Neural cell (in vitro differentiated cells): ENCODE results near the gene NKD1. TPM values are rescaled to one million over a fixed set of nuclear protein-coding genes. Genes with fewer than 3 reads are reported as not detected.

Experiments used
- H2AFZ ChIP-seq: fragments of 200-600, 300-800 bp; sonication (generic), shearing (Covaris generic); 2 replicates; pipeline ENCODE4 v1.6.0; 2014; ENCODE audit warnings: low read depth, mild to moderate bottlenecking, antibody characterized with exemption, low read length, moderate library complexity
- H3F3A ChIP-seq: fragments of 200-600 bp; shearing (Covaris generic); 2 replicates; pipeline ENCODE4 v1.6.1; 2016; ENCODE audit warnings: mild to moderate bottlenecking, moderate library complexity, mixed read lengths, antibody characterized with exemption, low read length; ENCODE audit not compliant: insufficient read depth, poor library complexity, severe bottlenecking
- H3K27ac ChIP-seq: fragments of 200-600, 300-800 bp; sonication (generic), shearing (Covaris generic); 2 replicates; pipeline ENCODE4 v1.5.1; 2014; ENCODE audit warnings: mild to moderate bottlenecking, low read length, moderate library complexity
- H3K27me3 ChIP-seq: fragments of 300-800, 200-600 bp; sonication (generic), shearing (Covaris generic); 2 replicates; pipeline ENCODE4 v1.6.0; 2014; ENCODE audit warnings: mild to moderate bottlenecking, low read depth, low read length, moderate library complexity; ENCODE audit not compliant: insufficient read depth
- H3K36me3 ChIP-seq: fragments of 300-800, 200-600 bp; sonication (generic), shearing (Covaris generic); 2 replicates; pipeline ENCODE4 v1.5.1; 2014; ENCODE audit warnings: mild to moderate bottlenecking, antibody characterized with exemption, low read length, moderate library complexity; ENCODE audit not compliant: insufficient read depth
- H3K4me2 ChIP-seq: fragments of 300-800, 200-600 bp; sonication (generic), shearing (Covaris generic); 2 replicates; pipeline ENCODE4 v1.6.0; 2014; ENCODE audit warnings: mild to moderate bottlenecking, low read length
- H3K4me3 ChIP-seq: fragments of 300-800, 200-600 bp; sonication (generic), shearing (Covaris generic); 2 replicates; pipeline ENCODE4 v1.5.1; 2014; ENCODE audit warnings: mild to moderate bottlenecking, low read length, moderate library complexity
- H3K79me2 ChIP-seq: fragments of 200-600 bp; shearing (Covaris generic); replicated peaks from 2 replicates; pipeline ENCODE4 v1.6.0; 2014; ENCODE audit warnings: mild to moderate bottlenecking, low read length, moderate library complexity; ENCODE audit not compliant: insufficient read depth
- H3K9ac ChIP-seq: fragments of 300-800, 200-600 bp; sonication (generic), shearing (Covaris generic); 2 replicates; pipeline ENCODE4 v1.6.1; 2016; ENCODE audit warnings: mild to moderate bottlenecking, low read length, mixed read lengths
- H3K9me2 ChIP-seq: fragments of 200-600 bp; shearing (Covaris generic); 2 replicates; pipeline ENCODE4 v1.6.1; 2016; ENCODE audit warnings: mild to moderate bottlenecking, low read length, mixed read lengths; ENCODE audit not compliant: insufficient read depth
- H3K9me3 ChIP-seq: fragments of 200-600, 300-800 bp; sonication (generic), shearing (Covaris generic); 2 replicates; pipeline ENCODE4 v1.6.1; 2016; ENCODE audit warnings: mild to moderate bottlenecking, mixed run types, low read length, moderate library complexity, mixed read lengths
- H4K20me1 ChIP-seq: fragments of 200-600 bp; shearing (Covaris generic); 2 replicates; pipeline ENCODE4 v1.6.1; 2016; ENCODE audit warnings: mild to moderate bottlenecking, mixed run types; ENCODE audit not compliant: insufficient read depth
- EP300 ChIP-seq: fragments of 450-650 bp; conservative IDR thresholded peaks from 2 replicates; pipeline ENCODE4 v1.6.1; 2014; ENCODE audit warnings: antibody characterized with exemption, mild to moderate bottlenecking, moderate library complexity; ENCODE audit not compliant: poor library complexity, severe bottlenecking
- EZH2 ChIP-seq: fragments of 200-600, 300-800 bp; shearing (Covaris generic), sonication (generic); IDR thresholded peaks from 2 replicates; pipeline ENCODE4 v1.6.1; 2014; ENCODE audit warnings: antibody characterized with exemption, low read length, borderline replicate concordance, mild to moderate bottlenecking; ENCODE audit not compliant: insufficient read depth, poor library complexity, severe bottlenecking
- MXI1 ChIP-seq: fragments of 450-650 bp; conservative IDR thresholded peaks from 2 replicates; pipeline ENCODE4 v1.6.1; 2014; ENCODE audit warnings: antibody characterized with exemption, mild to moderate bottlenecking; ENCODE audit not compliant: poor library complexity, severe bottlenecking
- POLR2AphosphoS5 ChIP-seq: IDR thresholded peaks from 2 replicates; pipeline ENCODE4 v1.6.1; 2012
- RAD21 ChIP-seq: fragments of 450-650 bp; conservative IDR thresholded peaks from 2 replicates; pipeline ENCODE4 v1.6.1; 2014; ENCODE audit warnings: antibody characterized with exemption, mild to moderate bottlenecking, moderate library complexity
- SMC3 ChIP-seq: fragments of 450-650 bp; conservative IDR thresholded peaks from 2 replicates; pipeline ENCODE4 v1.6.1; 2014; ENCODE audit warnings: antibody characterized with exemption, mild to moderate bottlenecking, moderate library complexity; ENCODE audit not compliant: poor library complexity
- TAF1 ChIP-seq: IDR thresholded peaks from 2 replicates; pipeline ENCODE4 v1.6.1; 2012; ENCODE audit warnings: low read depth
- polyA plus RNA-seq: library from polyadenylated mRNA; depleted of rRNA; stranded (reverse); fragments of >200 nt; gene quantifications from 2 replicates; pipeline ENCODE4 v1.2.3, GENCODE V29; 2014
- TF ChIP-seq, protein P1 (sequence below): IDR thresholded peaks from 2 replicates; pipeline ENCODE4 v1.6.1; 2012; ENCODE audit warnings: borderline replicate concordance
- TF ChIP-seq, protein P2 (sequence below): fragments of 450-650 bp; IDR thresholded peaks from 2 replicates; pipeline ENCODE4 v1.5.1; 2014; ENCODE audit warnings: antibody characterized with exemption, mild to moderate bottlenecking, moderate library complexity; ENCODE audit not compliant: poor library complexity, severe bottlenecking

The NKD1 gene
- polyA plus RNA-seq, 1 donor from 2014 or later, result 1.1 TPM

DNA sequence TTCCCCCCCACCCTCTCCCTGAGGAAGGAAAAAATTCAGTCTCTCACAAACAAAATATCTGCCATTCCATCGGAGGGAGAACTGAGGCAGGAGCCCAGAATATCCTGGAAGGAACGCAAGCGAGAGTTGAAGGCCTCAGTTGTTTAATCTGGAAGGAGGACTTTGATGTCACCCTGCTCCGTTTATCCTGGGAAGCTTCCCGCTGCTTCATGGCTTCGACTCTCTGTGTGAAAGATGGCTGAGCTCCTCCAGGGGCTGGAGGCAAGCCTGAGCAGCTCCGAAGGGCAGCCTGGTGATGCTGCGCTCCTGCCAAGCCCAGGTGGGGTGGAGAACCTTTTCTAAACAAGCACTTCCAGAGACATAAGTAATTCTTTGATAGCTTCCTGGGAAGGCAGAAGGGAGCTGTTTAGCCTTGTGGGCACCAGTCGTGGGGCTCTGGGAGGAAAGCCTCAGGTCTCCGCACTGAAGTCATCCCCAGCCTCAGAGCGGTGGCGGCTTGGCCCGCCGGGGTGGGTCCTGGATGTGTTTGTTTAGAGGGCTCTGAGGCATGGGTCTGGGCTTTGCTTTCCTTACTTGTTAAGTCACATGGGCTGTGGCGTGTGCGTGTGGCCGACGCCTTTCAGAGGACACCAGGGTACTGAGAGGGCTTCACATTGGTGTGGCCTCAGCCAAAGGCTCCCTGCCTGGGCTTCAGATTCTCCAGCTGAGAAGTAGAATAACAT is 7.9 kb downstream of the NKD1 start:
- Histone ChIP-seq H3K4me3 (no peak overlapping the region), H3K4me2 (no peak overlapping the region), H3K27me3 (no peaks in the 10 kb centered on the region), H3K79me2 (no peaks in the 10 kb centered on the region), H4K20me1 (no peaks in the 10 kb centered on the region), H3K9me2 (no peaks in the 10 kb centered on the region), H3K27ac (no peak overlapping the region), H3K36me3 (no peaks in the 10 kb centered on the region), H2AFZ (no peak overlapping the region), H3K9me3 (peaks cover 3% of the 10 kb centered on the region), H3F3A (no peaks in the 10 kb centered on the region), H3K9ac (no peak overlapping the region)
- TF ChIP-seq MXI1 (no peak), TAF1 (no peak), EP300 (no peak), EZH2 (no peak), POLR2AphosphoS5 (no peak), SMC3 (no peak), RAD21 (no peak)
- TF ChIP-seq, protein P1, sequence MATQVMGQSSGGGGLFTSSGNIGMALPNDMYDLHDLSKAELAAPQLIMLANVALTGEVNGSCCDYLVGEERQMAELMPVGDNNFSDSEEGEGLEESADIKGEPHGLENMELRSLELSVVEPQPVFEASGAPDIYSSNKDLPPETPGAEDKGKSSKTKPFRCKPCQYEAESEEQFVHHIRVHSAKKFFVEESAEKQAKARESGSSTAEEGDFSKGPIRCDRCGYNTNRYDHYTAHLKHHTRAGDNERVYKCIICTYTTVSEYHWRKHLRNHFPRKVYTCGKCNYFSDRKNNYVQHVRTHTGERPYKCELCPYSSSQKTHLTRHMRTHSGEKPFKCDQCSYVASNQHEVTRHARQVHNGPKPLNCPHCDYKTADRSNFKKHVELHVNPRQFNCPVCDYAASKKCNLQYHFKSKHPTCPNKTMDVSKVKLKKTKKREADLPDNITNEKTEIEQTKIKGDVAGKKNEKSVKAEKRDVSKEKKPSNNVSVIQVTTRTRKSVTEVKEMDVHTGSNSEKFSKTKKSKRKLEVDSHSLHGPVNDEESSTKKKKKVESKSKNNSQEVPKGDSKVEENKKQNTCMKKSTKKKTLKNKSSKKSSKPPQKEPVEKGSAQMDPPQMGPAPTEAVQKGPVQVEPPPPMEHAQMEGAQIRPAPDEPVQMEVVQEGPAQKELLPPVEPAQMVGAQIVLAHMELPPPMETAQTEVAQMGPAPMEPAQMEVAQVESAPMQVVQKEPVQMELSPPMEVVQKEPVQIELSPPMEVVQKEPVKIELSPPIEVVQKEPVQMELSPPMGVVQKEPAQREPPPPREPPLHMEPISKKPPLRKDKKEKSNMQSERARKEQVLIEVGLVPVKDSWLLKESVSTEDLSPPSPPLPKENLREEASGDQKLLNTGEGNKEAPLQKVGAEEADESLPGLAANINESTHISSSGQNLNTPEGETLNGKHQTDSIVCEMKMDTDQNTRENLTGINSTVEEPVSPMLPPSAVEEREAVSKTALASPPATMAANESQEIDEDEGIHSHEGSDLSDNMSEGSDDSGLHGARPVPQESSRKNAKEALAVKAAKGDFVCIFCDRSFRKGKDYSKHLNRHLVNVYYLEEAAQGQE, result no peak
- TF ChIP-seq, protein P2, sequence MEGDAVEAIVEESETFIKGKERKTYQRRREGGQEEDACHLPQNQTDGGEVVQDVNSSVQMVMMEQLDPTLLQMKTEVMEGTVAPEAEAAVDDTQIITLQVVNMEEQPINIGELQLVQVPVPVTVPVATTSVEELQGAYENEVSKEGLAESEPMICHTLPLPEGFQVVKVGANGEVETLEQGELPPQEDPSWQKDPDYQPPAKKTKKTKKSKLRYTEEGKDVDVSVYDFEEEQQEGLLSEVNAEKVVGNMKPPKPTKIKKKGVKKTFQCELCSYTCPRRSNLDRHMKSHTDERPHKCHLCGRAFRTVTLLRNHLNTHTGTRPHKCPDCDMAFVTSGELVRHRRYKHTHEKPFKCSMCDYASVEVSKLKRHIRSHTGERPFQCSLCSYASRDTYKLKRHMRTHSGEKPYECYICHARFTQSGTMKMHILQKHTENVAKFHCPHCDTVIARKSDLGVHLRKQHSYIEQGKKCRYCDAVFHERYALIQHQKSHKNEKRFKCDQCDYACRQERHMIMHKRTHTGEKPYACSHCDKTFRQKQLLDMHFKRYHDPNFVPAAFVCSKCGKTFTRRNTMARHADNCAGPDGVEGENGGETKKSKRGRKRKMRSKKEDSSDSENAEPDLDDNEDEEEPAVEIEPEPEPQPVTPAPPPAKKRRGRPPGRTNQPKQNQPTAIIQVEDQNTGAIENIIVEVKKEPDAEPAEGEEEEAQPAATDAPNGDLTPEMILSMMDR, result no peak

DNA sequence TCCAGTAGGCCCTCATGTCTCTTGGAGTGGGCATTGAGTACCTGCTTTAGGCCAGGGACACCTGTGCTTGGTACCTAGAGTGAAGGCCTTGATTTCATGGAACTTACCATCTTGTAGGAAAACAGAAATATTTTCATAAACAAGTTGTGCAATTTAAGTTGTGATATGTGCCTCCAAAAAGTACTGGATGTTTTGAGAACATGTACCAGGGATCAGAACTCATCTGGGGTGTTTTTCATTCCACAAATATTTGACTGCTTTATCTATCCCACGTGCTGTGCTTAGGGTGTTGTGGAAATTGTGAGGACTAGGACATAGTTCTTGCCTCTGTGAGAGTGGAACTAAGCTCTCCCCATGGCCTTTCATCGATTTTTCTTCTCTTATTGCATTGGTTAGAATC is 8.8 kb downstream of the NKD1 start:
- Histone ChIP-seq H3F3A (no peaks in the 10 kb centered on the region), H4K20me1 (no peaks in the 10 kb centered on the region), H3K4me2 (no peak overlapping the region), H3K27me3 (no peaks in the 10 kb centered on the region), H3K9me2 (no peaks in the 10 kb centered on the region), H2AFZ (no peak overlapping the region), H3K79me2 (no peaks in the 10 kb centered on the region), H3K4me3 (no peak overlapping the region), H3K27ac (no peak overlapping the region), H3K9ac (no peak overlapping the region), H3K36me3 (no peaks in the 10 kb centered on the region), H3K9me3 (peaks cover 3% of the 10 kb centered on the region)
- TF ChIP-seq TAF1 (no peak), POLR2AphosphoS5 (no peak), MXI1 (no peak), RAD21 (no peak)
- TF ChIP-seq, protein P1, result no peak
